GM23338 (cell line): Measurements from ENCODE around the gene SLC35A4.

ENCODE experiments used
- CREB1 ChIP-seq: fragments of 250-450 bp; sonication (Bioruptor Pico); IDR thresholded peaks from 2 replicates; pipeline ENCODE4 v1.5.0; 2020; ENCODE audit warnings: low read depth, mild to moderate bottlenecking, moderate library complexity
- EZH2 ChIP-seq: fragments of 200-600 bp; sonication (generic); IDR thresholded peaks from one replicate; pipeline ENCODE4 v1.8.0; 2017; ENCODE audit warnings: antibody characterized with exemption, mild to moderate bottlenecking, low read depth; ENCODE audit not compliant: unreplicated experiment
- EZH2phosphoT487 ChIP-seq: fragments of 200-600 bp; sonication (generic); IDR thresholded peaks from one replicate; pipeline ENCODE4 v1.8.1; 2018; ENCODE audit warnings: antibody characterized with exemption; ENCODE audit not compliant: unreplicated experiment
- JUNB ChIP-seq: IDR thresholded peaks from one replicate; pipeline ENCODE4 v1.6.1; 2016; ENCODE audit warnings: antibody characterized with exemption; ENCODE audit not compliant: unreplicated experiment
- NANOG ChIP-seq: IDR thresholded peaks from 2 replicates; pipeline ENCODE4 v1.6.1; 2016; ENCODE audit warnings: antibody characterized with exemption, borderline replicate concordance
- POLR2AphosphoS5 ChIP-seq: IDR thresholded peaks from 2 replicates; pipeline ENCODE4 v1.6.1; 2016; ENCODE audit warnings: antibody characterized with exemption, low read depth
- STAT1 ChIP-seq: IDR thresholded peaks from one replicate; pipeline ENCODE4 v1.6.1; 2016; ENCODE audit warnings: antibody characterized with exemption; ENCODE audit not compliant: unreplicated experiment
- ZNF114 ChIP-seq: fragments of 250-450 bp; sonication (Bioruptor Pico); IDR thresholded peaks from 2 replicates; pipeline ENCODE4 v1.5.0; 2020; ENCODE audit warnings: mild to moderate bottlenecking, moderate library complexity
- ZNF331 ChIP-seq: fragments of 250-450 bp; sonication (Bioruptor Pico); IDR thresholded peaks from 2 replicates; pipeline ENCODE4 v1.5.0; 2020; ENCODE audit warnings: low read depth, mild to moderate bottlenecking, moderate library complexity
- TF ChIP-seq, protein P1 (sequence below), 2 experiments: fragments of 200-600 bp in 1 of 2; sonication (generic) in 1 of 2; conservative IDR thresholded peaks; 2 replicates each; pipeline versions ENCODE4 v1.5.1 to v1.6.1; 2016 to 2017; ENCODE audit warnings: antibody characterized with exemption in 2 of 2, low read depth in 2 of 2, mild to moderate bottlenecking in 2 of 2, moderate library complexity in 1 of 2
- TF ChIP-seq, protein P2 (sequence below): IDR thresholded peaks from one replicate; pipeline ENCODE4 v1.6.1; 2018; ENCODE audit warnings: antibody characterized with exemption; ENCODE audit not compliant: unreplicated experiment
- TF ChIP-seq, protein P3 (sequence below): fragments of 250-450 bp; sonication (Bioruptor Pico); IDR thresholded peaks from 2 replicates; pipeline ENCODE4 v1.5.0; 2020; ENCODE audit warnings: mild to moderate bottlenecking, moderate library complexity
- TF ChIP-seq, protein P4 (sequence below): IDR thresholded peaks from 2 replicates; pipeline ENCODE4 v1.6.1; 2016; ENCODE audit warnings: antibody characterized with exemption

DNA sequence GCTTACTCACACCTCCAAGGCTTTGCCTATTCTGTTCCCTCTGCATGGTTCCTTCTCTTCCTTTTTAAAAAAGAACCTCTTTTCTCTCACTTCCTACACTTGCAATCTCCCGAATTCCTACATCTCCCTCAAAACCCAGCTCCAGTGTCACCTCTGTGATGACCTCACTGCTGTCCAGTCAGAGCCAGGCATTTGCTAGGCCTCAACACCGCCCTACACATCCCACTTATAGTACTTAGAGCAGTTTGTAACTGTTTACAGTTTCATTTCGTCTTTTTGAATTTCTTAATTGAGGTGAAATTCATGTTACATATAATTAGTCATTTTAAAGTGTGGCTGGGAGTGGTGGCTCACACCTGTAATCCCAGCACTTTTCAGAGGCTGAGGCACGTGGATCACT is 37.5 kb downstream of the SLC35A4 start:
- TF ChIP-seq, protein P1, sequence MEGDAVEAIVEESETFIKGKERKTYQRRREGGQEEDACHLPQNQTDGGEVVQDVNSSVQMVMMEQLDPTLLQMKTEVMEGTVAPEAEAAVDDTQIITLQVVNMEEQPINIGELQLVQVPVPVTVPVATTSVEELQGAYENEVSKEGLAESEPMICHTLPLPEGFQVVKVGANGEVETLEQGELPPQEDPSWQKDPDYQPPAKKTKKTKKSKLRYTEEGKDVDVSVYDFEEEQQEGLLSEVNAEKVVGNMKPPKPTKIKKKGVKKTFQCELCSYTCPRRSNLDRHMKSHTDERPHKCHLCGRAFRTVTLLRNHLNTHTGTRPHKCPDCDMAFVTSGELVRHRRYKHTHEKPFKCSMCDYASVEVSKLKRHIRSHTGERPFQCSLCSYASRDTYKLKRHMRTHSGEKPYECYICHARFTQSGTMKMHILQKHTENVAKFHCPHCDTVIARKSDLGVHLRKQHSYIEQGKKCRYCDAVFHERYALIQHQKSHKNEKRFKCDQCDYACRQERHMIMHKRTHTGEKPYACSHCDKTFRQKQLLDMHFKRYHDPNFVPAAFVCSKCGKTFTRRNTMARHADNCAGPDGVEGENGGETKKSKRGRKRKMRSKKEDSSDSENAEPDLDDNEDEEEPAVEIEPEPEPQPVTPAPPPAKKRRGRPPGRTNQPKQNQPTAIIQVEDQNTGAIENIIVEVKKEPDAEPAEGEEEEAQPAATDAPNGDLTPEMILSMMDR (conservative IDR thresholded peaks at IDR 0.05; ENCODE audit: low read depth in 2 of 2), result no peak
- TF ChIP-seq POLR2AphosphoS5 (no peak), CREB1 (CRISPR knock-in tag) (no peak), EZH2 (no peak), EZH2phosphoT487 (no peak), ZNF331 (no peak), JUNB (no peak), NANOG (no peak), STAT1 (no peak), ZNF114 (CRISPR knock-in tag) (no peak)
- TF ChIP-seq, protein P2, sequence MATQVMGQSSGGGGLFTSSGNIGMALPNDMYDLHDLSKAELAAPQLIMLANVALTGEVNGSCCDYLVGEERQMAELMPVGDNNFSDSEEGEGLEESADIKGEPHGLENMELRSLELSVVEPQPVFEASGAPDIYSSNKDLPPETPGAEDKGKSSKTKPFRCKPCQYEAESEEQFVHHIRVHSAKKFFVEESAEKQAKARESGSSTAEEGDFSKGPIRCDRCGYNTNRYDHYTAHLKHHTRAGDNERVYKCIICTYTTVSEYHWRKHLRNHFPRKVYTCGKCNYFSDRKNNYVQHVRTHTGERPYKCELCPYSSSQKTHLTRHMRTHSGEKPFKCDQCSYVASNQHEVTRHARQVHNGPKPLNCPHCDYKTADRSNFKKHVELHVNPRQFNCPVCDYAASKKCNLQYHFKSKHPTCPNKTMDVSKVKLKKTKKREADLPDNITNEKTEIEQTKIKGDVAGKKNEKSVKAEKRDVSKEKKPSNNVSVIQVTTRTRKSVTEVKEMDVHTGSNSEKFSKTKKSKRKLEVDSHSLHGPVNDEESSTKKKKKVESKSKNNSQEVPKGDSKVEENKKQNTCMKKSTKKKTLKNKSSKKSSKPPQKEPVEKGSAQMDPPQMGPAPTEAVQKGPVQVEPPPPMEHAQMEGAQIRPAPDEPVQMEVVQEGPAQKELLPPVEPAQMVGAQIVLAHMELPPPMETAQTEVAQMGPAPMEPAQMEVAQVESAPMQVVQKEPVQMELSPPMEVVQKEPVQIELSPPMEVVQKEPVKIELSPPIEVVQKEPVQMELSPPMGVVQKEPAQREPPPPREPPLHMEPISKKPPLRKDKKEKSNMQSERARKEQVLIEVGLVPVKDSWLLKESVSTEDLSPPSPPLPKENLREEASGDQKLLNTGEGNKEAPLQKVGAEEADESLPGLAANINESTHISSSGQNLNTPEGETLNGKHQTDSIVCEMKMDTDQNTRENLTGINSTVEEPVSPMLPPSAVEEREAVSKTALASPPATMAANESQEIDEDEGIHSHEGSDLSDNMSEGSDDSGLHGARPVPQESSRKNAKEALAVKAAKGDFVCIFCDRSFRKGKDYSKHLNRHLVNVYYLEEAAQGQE, result no peak
- TF ChIP-seq, protein P3, sequence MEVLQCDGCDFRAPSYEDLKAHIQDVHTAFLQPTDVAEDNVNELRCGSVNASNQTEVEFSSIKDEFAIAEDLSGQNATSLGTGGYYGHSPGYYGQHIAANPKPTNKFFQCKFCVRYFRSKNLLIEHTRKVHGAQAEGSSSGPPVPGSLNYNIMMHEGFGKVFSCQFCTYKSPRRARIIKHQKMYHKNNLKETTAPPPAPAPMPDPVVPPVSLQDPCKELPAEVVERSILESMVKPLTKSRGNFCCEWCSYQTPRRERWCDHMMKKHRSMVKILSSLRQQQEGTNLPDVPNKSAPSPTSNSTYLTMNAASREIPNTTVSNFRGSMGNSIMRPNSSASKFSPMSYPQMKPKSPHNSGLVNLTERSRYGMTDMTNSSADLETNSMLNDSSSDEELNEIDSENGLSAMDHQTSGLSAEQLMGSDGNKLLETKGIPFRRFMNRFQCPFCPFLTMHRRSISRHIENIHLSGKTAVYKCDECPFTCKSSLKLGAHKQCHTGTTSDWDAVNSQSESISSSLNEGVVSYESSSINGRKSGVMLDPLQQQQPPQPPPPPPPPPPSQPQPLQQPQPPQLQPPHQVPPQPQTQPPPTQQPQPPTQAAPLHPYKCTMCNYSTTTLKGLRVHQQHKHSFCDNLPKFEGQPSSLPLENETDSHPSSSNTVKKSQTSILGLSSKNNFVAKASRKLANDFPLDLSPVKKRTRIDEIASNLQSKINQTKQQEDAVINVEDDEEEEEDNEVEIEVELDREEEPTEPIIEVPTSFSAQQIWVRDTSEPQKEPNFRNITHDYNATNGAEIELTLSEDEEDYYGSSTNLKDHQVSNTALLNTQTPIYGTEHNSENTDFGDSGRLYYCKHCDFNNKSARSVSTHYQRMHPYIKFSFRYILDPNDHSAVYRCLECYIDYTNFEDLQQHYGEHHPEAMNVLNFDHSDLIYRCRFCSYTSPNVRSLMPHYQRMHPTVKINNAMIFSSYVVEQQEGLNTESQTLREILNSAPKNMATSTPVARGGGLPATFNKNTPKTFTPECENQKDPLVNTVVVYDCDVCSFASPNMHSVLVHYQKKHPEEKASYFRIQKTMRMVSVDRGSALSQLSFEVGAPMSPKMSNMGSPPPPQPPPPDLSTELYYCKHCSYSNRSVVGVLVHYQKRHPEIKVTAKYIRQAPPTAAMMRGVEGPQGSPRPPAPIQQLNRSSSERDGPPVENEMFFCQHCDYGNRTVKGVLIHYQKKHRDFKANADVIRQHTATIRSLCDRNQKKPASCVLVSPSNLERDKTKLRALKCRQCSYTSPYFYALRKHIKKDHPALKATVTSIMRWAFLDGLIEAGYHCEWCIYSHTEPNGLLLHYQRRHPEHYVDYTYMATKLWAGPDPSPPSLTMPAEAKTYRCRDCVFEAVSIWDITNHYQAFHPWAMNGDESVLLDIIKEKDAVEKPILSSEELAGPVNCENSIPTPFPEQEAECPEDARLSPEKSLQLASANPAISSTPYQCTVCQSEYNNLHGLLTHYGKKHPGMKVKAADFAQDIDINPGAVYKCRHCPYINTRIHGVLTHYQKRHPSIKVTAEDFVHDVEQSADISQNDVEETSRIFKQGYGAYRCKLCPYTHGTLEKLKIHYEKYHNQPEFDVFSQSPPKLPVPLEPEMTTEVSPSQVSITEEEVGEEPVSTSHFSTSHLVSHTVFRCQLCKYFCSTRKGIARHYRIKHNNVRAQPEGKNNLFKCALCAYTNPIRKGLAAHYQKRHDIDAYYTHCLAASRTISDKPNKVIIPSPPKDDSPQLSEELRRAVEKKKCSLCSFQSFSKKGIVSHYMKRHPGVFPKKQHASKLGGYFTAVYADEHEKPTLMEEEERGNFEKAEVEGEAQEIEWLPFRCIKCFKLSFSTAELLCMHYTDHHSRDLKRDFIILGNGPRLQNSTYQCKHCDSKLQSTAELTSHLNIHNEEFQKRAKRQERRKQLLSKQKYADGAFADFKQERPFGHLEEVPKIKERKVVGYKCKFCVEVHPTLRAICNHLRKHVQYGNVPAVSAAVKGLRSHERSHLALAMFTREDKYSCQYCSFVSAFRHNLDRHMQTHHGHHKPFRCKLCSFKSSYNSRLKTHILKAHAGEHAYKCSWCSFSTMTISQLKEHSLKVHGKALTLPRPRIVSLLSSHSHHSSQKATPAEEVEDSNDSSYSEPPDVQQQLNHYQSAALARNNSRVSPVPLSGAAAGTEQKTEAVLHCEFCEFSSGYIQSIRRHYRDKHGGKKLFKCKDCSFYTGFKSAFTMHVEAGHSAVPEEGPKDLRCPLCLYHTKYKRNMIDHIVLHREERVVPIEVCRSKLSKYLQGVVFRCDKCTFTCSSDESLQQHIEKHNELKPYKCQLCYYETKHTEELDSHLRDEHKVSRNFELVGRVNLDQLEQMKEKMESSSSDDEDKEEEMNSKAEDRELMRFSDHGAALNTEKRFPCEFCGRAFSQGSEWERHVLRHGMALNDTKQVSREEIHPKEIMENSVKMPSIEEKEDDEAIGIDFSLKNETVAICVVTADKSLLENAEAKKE (CRISPR knock-in tag), result no peak
- TF ChIP-seq, protein P4, sequence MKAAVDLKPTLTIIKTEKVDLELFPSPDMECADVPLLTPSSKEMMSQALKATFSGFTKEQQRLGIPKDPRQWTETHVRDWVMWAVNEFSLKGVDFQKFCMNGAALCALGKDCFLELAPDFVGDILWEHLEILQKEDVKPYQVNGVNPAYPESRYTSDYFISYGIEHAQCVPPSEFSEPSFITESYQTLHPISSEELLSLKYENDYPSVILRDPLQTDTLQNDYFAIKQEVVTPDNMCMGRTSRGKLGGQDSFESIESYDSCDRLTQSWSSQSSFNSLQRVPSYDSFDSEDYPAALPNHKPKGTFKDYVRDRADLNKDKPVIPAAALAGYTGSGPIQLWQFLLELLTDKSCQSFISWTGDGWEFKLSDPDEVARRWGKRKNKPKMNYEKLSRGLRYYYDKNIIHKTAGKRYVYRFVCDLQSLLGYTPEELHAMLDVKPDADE, result no peak
